Astrocyte of the spinal cord (primary cell): ENCODE data around the gene DNAH14.
"Not testable (repeated sequence)": the region's sequence is repeated elsewhere in the genome, so short reads cannot be mapped to it uniquely, and the experiment has no call there.

Source experiments
- DNase-seq: peaks from one replicate; pipeline ENCODE4 v3.0.0; 2011; ENCODE audit warnings: low read depth, low spot score
- H3K4me3 ChIP-seq: 2 replicates; pipeline ENCODE4 v1.5.1; 2011; ENCODE audit warnings: low read depth, mild to moderate bottlenecking, low read length, moderate library complexity
- in situ Hi-C: cut with HindIII; loops from 2 replicates; pipeline ENCODE4 v1.10.0; 2017; ENCODE audit warnings: low sequenced_read_pairs
- TF ChIP-seq, protein P1 (sequence below): IDR thresholded peaks from 2 replicates; pipeline ENCODE4 v1.5.1; 2012; ENCODE audit warnings: low read depth, mild to moderate bottlenecking, low read length, inconsistent platforms

Gene DNAH14

GRCh38 chr1:224884361-224884801 is 45.1 kb upstream of the DNAH14 start:
- no peak for DNase-seq
- in situ Hi-C loops: no loop called here
- no peak overlapping the region for H3K4me3 ChIP-seq
- TF ChIP-seq, protein P1, sequence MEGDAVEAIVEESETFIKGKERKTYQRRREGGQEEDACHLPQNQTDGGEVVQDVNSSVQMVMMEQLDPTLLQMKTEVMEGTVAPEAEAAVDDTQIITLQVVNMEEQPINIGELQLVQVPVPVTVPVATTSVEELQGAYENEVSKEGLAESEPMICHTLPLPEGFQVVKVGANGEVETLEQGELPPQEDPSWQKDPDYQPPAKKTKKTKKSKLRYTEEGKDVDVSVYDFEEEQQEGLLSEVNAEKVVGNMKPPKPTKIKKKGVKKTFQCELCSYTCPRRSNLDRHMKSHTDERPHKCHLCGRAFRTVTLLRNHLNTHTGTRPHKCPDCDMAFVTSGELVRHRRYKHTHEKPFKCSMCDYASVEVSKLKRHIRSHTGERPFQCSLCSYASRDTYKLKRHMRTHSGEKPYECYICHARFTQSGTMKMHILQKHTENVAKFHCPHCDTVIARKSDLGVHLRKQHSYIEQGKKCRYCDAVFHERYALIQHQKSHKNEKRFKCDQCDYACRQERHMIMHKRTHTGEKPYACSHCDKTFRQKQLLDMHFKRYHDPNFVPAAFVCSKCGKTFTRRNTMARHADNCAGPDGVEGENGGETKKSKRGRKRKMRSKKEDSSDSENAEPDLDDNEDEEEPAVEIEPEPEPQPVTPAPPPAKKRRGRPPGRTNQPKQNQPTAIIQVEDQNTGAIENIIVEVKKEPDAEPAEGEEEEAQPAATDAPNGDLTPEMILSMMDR: no peak

DNA sequence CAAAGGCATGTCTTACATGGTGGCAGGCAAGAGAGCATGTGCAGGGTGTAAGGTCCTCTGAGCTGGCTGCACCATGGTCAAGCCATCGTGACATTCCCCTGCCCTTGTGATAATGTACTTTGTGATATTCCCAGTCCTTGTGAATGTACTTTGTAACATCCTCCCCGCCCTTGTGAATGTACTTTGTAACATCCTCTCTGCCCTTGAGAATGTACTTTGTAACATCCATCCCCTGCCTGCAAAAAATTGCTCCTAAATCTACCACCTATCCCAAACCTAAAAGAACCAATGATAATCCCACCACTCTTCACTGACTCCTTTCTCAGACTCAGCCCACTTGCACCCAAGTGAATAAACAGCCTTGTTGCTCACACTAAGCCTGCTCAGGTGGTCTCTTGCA is 44.1 kb upstream of the DNAH14 start:
- in situ Hi-C loops, DNase-seq, H3K4me3 ChIP-seq: not testable (repeated sequence)

DNA sequence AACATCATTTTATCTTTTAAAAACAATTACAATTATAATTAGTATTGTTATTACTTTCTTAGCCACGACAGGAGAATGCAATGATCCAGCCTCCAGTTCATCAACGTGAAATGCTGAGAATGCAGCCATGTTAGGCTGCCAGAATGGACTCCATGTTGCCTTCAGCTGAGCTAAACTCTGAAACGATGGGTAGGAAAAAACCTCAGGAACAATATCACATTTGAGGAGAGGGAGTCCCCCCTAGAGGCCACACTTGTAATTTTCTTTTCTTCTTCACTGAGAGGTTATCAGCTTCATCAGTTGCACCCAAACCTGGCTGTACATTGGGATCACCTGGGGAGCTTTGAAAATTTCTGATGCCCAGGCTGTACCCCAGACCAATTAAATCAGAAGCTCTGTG is 34.6 kb upstream of the DNAH14 start:
- in situ Hi-C loops: no loop called here
- peak; percentile 26 for DNase-seq
- no peak overlapping the region for H3K4me3 ChIP-seq
- TF ChIP-seq, protein P1: peak; percentile 36

DNA sequence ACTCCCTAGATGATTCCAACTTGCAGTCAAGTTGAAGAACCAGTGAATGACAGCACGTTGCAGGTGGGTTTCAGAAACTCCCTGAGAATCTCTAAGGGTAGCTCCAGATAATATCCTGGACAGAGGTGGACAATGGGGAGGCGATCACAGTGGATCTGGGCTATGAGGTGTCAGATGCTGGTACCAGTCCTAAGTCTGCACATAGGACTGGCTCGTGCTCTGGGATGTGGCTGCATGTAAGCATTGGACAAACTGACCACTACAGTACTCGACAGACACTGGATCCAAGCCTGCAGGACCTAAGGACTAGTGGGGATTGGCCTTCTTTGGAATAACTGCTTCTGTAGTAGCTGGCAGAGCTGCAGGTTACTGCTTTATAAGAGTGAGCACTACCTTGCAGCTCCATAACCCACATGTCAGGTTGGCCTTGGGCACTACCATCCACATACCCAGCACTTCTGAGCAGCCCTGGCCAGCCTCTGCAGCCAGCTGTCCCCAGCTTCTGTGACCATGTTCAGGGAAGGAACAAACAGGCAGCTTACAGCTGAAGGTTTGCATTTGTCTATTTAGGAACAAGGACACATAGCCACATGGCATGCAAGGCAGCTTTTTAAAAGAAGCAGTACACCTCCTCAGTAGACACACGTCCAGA is 33.2 kb upstream of the DNAH14 start:
- in situ Hi-C loops: no loop called here
- TF ChIP-seq, protein P1: no peak
- DNase-seq: no peak
- H3K4me3 ChIP-seq: no peak overlapping the region

DNA sequence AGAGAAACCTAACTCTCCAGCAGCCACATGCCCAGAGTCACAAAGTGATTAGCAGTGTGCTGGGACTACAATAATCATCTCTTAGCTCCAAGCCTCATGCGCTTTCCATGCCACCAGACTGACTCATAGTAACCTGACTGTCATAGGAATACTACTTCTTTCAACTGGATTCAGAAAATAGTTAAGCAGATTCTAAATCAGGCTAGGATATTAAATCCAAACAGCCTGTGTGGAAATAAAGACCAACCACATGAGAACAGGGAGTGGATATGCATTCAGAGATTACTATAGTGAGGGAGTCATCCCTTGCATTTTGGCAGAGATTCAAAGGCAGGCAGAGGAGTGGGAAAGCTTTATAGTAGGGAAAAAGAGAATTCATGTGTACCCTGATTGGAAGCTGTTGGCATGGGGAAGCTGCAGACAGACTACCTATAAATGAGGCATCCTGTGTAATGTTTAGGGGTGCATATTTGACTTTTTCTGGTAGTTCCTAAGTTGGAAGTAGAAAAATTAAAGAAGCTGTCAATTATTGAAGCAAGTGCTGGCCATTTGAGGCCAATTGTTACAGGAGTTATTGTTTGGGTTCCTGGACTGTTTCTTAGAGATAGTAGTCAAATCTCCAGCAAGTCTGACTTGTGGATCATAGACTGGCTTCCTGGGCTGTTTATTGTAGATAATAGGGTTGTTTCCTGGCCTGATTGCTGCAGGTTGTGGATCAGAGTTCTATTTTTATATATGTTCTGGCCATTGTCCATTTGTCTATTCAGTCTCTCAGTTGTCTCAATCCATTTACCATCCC is 31.7 kb upstream of the DNAH14 start:
- TF ChIP-seq, protein P1: no peak
- in situ Hi-C loops: no loop called here
- no peak for DNase-seq

GRCh38 chr1:224898937-224899336 is 30.5 kb upstream of the DNAH14 start:
- H3K4me3 ChIP-seq: no peak overlapping the region
- no peak for DNase-seq
- TF ChIP-seq, protein P1: no peak
- in situ Hi-C loops: no loop called here

More for the DNA sequence above, 31.7 kb upstream of the DNAH14 start:
- no peak overlapping the region for H3K4me3 ChIP-seq

- DNase-seq: no peak
- TF ChIP-seq, protein P1: no peak
- in situ Hi-C loops: no loop called here
- no peak overlapping the region for H3K4me3 ChIP-seq
These were observed 29.3 kb upstream of the DNAH14 start for GRCh38 chr1:224900062-224900630.
